GM12891 (cell line): Measurements from ENCODE around the gene DNM3.

Experiments used
- PAX5 ChIP-seq: IDR thresholded peaks from 2 replicates; pipeline ENCODE4 v1.6.1; 2011; ENCODE audit warnings: low read length, moderate library complexity, mild to moderate bottlenecking; ENCODE audit not compliant: insufficient read depth, severe bottlenecking
- POLR2A ChIP-seq: IDR thresholded peaks from 2 replicates; pipeline ENCODE4 v1.6.1; 2011; ENCODE audit warnings: low read depth, low read length, control low read depth
- POLR2AphosphoS5 ChIP-seq: IDR thresholded peaks from 2 replicates; pipeline ENCODE4 v1.6.1; 2011; ENCODE audit warnings: low read depth, low read length, control low read depth
- POU2F2 ChIP-seq: IDR thresholded peaks from 2 replicates; pipeline ENCODE4 v1.6.1; 2011; ENCODE audit warnings: low read depth, mild to moderate bottlenecking, control low read depth, low read length, moderate library complexity
- SPI1 ChIP-seq: IDR thresholded peaks from 2 replicates; pipeline ENCODE4 v1.6.1; 2011; ENCODE audit warnings: low read depth, low read length, control low read depth
- TAF1 ChIP-seq: IDR thresholded peaks from 2 replicates; pipeline ENCODE4 v1.6.1; 2011; ENCODE audit warnings: low read depth, low read length, control low read depth

GRCh38 chr1:172177849-172178248, 336.6 kb downstream of the DNM3 start:
- TF ChIP-seq POLR2A (no peak), SPI1 (no peak), POLR2AphosphoS5 (no peak), TAF1 (no peak), PAX5 (no peak), POU2F2 (no peak)
